CD4-positive, alpha-beta T cell treated with Interleukin-15 for 4 hours (primary cell): Measurements from ENCODE around the gene TUBGCP6.
"Not testable (repeated sequence)": the region's sequence is repeated elsewhere in the genome, so short reads cannot be mapped to it uniquely, and the experiment has no call there.

Experiments used
- DNase-seq: peaks from one replicate; pipeline ENCODE4 v3.0.0-alpha.2; 2020; ENCODE audit warnings: low spot score

TUBGCP6 gene

GRCh38 chr22:50168490-50169180, 76.2 kb downstream of the TUBGCP6 start:
- not testable (repeated sequence) for DNase-seq

GRCh38 chr22:50167689-50168489, 76.9 kb downstream of the TUBGCP6 start:
- DNase-seq: no peak
